GM13976 (cell line): ENCODE measurements around the gene PARD3.

Source experiments
- DNase-seq: peaks from one replicate; pipeline ENCODE4 v3.0.0; 2012; ENCODE audit warnings: low spot score
- in situ Hi-C: fragments of 300-500 bp; cut with MboI; formaldehyde crosslinking; loops from one replicate; pipeline ENCODE4 v1.12.0; 2022; ENCODE audit warnings: low sequenced_read_pairs, mixed read lengths, inconsistent platforms; ENCODE audit not compliant: unreplicated experiment
- TF ChIP-seq, protein P1 (sequence below): IDR thresholded peaks from 2 replicates; pipeline ENCODE4 v1.5.1; 2012; ENCODE audit warnings: borderline replicate concordance, mild to moderate bottlenecking; ENCODE audit not compliant: insufficient read depth; ENCODE audit errors: extremely low read depth, missing control alignments, control extremely low read depth

PARD3 gene

DNA sequence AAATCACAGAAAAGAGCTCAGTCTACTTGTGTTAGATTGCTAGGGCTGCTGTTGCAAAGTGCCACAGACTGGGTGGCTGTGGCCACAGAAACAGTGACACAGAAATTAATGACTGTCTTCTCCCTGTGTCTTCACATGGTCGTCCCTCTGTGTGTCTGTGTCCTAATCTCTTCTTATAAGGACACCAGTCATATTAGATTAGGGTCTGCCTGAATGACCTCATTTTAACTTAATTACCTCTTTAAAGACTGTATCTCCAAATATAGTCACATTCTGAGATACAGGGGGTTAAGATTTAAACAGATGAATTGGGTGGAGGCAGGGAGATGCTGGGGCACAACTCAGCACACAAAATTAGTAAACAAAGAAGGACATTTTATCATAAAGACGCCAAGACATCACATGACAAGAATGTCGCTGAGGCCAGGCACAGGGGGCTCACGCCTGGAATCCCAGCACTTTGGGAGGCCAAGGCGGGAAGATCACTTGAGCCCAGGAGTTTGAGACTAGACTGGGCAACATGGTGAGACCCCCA, 23.3 kb upstream of the PARD3 start:
- in situ Hi-C loops = no loop called here
- TF ChIP-seq, protein P1, sequence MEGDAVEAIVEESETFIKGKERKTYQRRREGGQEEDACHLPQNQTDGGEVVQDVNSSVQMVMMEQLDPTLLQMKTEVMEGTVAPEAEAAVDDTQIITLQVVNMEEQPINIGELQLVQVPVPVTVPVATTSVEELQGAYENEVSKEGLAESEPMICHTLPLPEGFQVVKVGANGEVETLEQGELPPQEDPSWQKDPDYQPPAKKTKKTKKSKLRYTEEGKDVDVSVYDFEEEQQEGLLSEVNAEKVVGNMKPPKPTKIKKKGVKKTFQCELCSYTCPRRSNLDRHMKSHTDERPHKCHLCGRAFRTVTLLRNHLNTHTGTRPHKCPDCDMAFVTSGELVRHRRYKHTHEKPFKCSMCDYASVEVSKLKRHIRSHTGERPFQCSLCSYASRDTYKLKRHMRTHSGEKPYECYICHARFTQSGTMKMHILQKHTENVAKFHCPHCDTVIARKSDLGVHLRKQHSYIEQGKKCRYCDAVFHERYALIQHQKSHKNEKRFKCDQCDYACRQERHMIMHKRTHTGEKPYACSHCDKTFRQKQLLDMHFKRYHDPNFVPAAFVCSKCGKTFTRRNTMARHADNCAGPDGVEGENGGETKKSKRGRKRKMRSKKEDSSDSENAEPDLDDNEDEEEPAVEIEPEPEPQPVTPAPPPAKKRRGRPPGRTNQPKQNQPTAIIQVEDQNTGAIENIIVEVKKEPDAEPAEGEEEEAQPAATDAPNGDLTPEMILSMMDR = no peak
- DNase-seq = no peak

DNA sequence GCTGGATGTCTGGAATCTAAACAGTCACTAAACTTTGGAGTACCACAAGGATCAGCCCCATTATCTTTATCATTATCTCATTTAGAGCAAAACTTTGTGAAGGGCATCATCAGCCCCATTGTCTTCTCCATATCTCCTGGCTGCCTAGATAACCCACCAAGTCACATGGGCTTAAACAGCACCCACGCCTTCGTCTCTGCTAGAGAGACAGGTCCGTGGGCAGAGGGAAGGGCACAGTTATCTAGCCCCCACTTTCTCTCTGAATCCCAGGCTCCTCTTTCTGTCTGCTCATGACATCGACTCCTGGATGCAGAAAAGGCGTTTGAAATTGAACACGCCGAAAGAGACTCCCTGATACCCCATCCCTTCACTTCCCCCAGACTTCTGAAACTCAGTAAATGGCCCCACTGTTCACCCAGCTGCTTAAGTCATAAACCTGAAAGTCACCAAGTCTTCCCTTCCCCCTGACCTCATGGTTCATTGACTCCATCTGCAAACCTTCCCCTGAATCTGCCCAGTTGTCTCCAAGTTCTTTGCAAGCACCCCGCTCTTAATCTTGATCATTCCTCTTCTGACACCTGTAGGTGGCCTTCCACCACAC, 20.9 kb upstream of the PARD3 start:
- DNase-seq = peak; percentile 43
- in situ Hi-C loops = no loop called here
- TF ChIP-seq, protein P1 = no peak

DNA sequence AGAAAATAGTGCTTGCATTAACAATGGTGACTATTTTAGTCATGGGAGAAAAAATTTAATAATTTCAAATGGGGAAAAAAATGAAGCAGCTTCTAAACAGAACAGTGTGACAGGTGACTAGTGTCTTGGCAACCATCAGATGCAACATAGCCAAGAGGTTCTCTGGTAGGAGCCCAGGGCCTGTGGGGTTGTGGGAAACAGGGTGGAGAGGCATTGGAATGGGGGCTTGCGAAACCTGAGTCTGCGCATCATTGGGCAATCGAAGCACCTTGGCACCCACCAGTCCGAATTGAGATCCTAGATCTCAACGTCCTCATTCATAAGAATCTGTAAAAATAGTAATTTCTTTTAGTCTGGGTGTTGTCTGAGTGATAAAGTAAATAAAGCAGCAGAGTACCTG, 19.2 kb upstream of the PARD3 start:
- in situ Hi-C loops = no loop called here

DNA sequence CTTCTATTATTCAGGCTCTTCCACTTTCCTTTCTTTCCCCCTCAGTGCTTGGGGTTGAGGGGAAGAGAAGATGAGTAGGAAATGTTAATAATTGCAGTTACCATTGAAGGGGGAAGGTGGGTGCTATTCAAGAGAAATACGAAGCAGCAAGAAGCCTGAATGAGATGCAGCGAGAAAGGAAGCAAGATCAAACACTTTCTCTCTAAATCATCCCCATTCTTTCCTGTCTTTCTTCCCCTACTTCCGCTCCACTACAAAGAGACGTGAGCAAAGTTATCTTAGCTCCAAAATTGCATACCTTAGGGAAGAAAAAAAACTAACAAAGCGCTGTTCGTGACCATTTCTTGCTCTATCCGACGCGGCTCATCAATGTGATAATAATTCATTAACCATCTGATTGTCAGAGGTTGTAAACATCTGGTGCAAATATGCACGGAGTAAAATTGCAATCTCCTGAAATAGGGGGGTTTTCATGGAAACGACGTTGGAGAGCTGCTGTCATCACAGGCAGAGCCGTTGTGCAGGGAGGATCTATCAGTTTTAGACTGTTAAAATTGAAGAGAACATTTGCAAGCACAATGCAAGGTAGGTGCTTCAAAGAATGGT, 15.2 kb upstream of the PARD3 start:
- in situ Hi-C loops = no loop called here
- DNase-seq = peak; percentile 3

More for the DNA sequence above, 19.2 kb upstream of the PARD3 start:
- DNase-seq = no peak
- TF ChIP-seq, protein P1 = no peak

DNA sequence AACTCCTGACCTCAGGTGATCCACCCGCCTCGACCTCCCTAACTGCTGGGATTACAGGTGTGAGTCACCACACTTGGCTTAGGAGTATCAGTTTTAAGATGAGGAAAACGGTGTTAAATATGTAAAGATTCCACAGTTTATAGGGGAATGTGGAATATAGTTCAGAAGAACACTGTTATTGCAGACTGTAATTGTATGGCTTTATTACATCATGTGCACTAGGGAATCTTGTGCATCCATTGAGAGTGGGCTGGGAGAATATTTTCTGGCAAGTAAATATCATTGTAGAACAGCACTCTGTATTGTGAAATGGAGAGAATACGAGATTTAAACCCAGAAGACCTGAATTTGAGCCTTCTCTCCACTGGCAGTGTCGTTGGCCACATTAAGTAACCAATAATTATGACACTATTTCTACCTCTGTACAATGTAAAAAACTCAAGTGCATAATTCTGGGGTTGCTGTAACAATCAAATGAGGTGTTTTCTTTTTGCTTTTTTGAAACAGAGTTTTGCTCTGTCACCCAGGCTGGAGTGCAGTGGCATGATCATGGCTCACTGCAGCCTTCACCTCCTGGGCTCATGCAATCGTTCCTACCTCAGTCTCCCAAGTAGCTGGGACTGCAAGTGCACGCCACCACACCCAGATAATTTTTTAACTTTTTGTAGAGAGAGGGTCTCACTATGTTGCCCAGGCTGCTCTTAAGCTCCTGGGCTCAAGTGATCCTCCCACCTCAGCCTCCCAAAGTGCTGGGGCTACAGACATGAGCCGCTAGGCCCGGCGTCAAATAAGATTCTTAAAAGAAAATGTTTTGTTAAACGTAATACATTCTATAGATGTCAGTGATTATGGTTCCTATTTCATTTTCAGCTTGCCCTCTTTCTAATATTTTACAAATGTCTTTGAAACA, 12.0 kb upstream of the PARD3 start:
- DNase-seq = no peak
- in situ Hi-C loops = no loop called here
- TF ChIP-seq, protein P1 = no peak

More for the DNA sequence above, 15.2 kb upstream of the PARD3 start:
- TF ChIP-seq, protein P1 = no peak

DNA sequence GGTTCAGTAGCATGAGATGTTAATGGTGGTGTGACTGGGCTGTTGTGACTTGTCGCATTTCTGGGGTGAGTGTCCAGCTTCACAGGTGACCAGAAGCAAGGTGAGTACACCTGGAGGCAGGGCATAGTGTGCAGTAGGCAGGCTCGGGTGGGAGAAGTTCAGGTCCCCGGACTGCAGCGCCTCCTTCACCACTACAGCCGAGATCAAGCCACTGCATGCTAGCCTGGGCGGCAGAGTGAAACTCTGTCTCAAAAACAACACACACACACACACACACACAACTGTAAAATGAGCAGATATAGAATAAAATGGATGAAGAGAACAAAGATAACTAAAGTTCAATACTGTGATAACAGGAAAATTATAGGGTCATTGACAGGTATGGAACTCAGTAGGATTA, 11.1 kb upstream of the PARD3 start:
- in situ Hi-C loops = no loop called here
- TF ChIP-seq, protein P1 = no peak
- no peak for DNase-seq
